Measurements from ENCODE around the gene TIMP4.

The TIMP4 gene

DNA sequence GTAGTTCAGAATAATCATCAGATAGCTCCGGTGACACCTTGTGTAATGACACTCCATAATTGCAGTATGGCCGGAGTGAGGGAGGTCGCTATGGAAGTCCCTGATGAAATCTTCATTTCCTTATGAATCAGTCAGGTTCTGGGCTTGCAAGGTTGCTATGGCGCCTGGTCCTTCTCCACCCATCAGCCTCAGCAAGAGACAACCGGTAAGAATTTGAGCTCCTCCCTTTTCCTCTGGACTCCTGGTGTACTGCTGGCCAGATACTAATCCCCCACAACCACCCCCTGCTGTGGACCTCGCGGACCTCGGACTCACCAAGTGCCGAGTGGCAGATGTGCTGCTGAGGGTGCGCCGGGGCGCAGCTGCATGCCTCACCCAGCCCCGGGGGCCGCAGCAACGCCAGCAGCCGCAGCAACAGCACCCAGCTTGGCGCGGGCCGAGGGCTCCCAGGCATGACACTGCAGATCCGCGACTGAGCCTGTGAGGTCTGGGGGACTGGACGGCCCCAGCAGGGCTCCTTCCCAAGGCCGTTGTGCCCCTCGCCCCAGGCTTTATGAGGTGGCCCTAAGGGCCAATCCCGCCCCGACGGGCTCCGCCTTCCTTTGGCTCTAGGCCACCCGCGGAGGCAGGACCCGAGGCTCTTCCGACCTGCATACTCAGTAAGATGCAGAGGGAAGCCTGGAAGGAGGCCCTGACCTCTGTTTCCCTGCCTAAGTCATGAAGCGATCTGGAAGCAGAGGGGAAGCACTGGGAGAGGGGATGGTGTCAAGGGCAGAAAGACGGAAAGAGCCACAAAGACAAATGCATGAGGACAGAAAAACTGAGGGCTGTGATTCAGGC, at the start of gene TIMP4:
Gene TIMP4, minus strand, starts transcription at position 526 of the 840 bp plus-strand sequence. Its CDS starts 72 bp downstream, at position 454.
- H3K36me3 ChIP-seq (ENCODE audit: control insufficient read depth in 2 of 2, insufficient read depth in 2 of 2, low read length in 2 of 2) = no peaks in the 10 kb centered on the region
- H3K27ac ChIP-seq (ENCODE audit: low read length) = no peak within 1 kb of the TSS
- H3K27me3 ChIP-seq (ENCODE audit: control insufficient read depth in 1 of 2, insufficient read depth in 2 of 2, low read length in 2 of 2) = peaks cover 6 to 10% of the 10 kb centered on the region in 2 donors
- H3K9ac ChIP-seq (ENCODE audit: low read length in 2 of 2) = peak within 1 kb of the TSS; percentile 21 to 34
- H3K4me3 ChIP-seq (ENCODE audit: low read length in 2 of 2) = peak within 1 kb of the TSS; percentile 59 to 72
- H3K4me1 ChIP-seq (ENCODE audit: control insufficient read depth, insufficient read depth, low read length) = peaks cover 7% of the 10 kb centered on the region
- H3K9me3 ChIP-seq (ENCODE audit: control insufficient read depth in 2 of 2, low read length in 2 of 2) = no peaks in the 10 kb centered on the region

- Histone ChIP-seq H3K9ac (ENCODE audit: low read length in 2 of 2) (no peak overlapping the region), H3K27ac (ENCODE audit: low read length) (no peak overlapping the region), H3K9me3 (ENCODE audit: control insufficient read depth in 2 of 2, low read length in 2 of 2) (peaks cover 0 to 2% of the 10 kb centered on the region in 2 donors), H3K27me3 (ENCODE audit: control insufficient read depth in 1 of 2, insufficient read depth in 2 of 2, low read length in 2 of 2) (no peaks in the 10 kb centered on the region), H3K36me3 (ENCODE audit: control insufficient read depth in 2 of 2, insufficient read depth in 2 of 2, low read length in 2 of 2) (no peaks in the 10 kb centered on the region), H3K4me1 (ENCODE audit: control insufficient read depth, insufficient read depth, low read length) (no peaks in the 10 kb centered on the region), H3K4me3 (ENCODE audit: low read length in 2 of 2) (no peak overlapping the region)
Observed at GRCh38 chr3:12205171-12205570, 46.5 kb upstream of the TIMP4 start.

GRCh38 chr3:12201813-12202212, 43.1 kb upstream of the TIMP4 start:
- H3K27me3 ChIP-seq (ENCODE audit: control insufficient read depth in 1 of 2, insufficient read depth in 2 of 2, low read length in 2 of 2) = no peaks in the 10 kb centered on the region
- no peaks in the 10 kb centered on the region for H3K36me3 ChIP-seq (ENCODE audit: control insufficient read depth in 2 of 2, insufficient read depth in 2 of 2, low read length in 2 of 2)
- H3K27ac ChIP-seq (ENCODE audit: low read length) = no peak overlapping the region
- no peaks in the 10 kb centered on the region for H3K4me1 ChIP-seq (ENCODE audit: control insufficient read depth, insufficient read depth, low read length)
- no peaks in the 10 kb centered on the region for H3K9me3 ChIP-seq (ENCODE audit: control insufficient read depth in 2 of 2, low read length in 2 of 2)
- H3K4me3 ChIP-seq (ENCODE audit: low read length in 2 of 2) = no peak overlapping the region
- no peak overlapping the region for H3K9ac ChIP-seq (ENCODE audit: low read length in 2 of 2)

DNA sequence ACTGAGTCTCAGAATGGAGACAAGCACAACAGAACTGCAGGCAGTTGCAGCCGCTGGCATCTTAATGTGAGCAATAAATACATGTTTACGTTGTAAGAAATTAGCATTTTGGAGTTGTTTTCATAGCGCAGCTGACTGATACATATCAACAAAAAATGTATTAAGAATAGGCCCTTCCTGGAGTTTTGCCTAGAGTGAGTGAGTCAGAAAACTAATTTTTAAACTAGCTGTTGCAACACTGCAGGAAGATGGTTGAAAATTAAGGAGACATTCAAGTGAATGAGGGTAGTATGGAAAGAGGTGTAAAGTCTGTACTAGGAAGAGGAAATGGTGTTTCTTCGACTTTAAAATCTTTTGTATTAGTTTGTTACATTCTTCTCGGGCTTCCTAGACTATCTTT, 39.6 kb upstream of the TIMP4 start:
- Histone ChIP-seq H3K9me3 (ENCODE audit: control insufficient read depth in 2 of 2, low read length in 2 of 2) (no peaks in the 10 kb centered on the region), H3K9ac (ENCODE audit: low read length in 2 of 2) (no peak overlapping the region), H3K4me3 (ENCODE audit: low read length in 2 of 2) (no peak overlapping the region), H3K36me3 (ENCODE audit: control insufficient read depth in 2 of 2, insufficient read depth in 2 of 2, low read length in 2 of 2) (no peaks in the 10 kb centered on the region), H3K27me3 (ENCODE audit: control insufficient read depth in 1 of 2, insufficient read depth in 2 of 2, low read length in 2 of 2) (no peaks in the 10 kb centered on the region), H3K27ac (ENCODE audit: low read length) (no peak overlapping the region), H3K4me1 (ENCODE audit: control insufficient read depth, insufficient read depth, low read length) (peaks cover 8% of the 10 kb centered on the region)

DNA sequence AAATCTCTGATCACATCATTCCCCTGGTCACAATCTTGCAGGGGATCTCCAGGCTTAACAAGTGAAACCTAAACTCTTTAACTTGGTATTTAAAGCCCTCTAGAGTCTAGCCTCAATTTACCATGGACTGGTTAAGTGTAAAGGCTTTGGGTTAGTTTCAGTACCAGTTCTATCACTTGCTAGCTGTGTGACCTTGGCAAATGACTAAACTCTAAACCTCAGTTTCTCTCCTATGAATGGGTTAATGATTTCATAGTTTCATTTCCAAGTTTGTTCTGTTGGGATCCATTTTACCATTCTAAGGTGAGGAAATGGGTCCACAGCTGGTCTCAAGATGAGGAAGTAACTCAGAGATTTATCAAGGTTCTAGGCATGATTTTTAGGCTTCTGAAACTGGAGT, 38.8 kb upstream of the TIMP4 start:
- H3K9ac ChIP-seq (ENCODE audit: low read length in 2 of 2) = no peak overlapping the region
- H3K4me3 ChIP-seq (ENCODE audit: low read length in 2 of 2) = no peak overlapping the region
- no peaks in the 10 kb centered on the region for H3K36me3 ChIP-seq (ENCODE audit: control insufficient read depth in 2 of 2, insufficient read depth in 2 of 2, low read length in 2 of 2)
- no peaks in the 10 kb centered on the region for H3K27me3 ChIP-seq (ENCODE audit: control insufficient read depth in 1 of 2, insufficient read depth in 2 of 2, low read length in 2 of 2)
- H3K9me3 ChIP-seq (ENCODE audit: control insufficient read depth in 2 of 2, low read length in 2 of 2) = no peaks in the 10 kb centered on the region
- peaks cover 11% of the 10 kb centered on the region for H3K4me1 ChIP-seq (ENCODE audit: control insufficient read depth, insufficient read depth, low read length)
- no peak overlapping the region for H3K27ac ChIP-seq (ENCODE audit: low read length)

- H3K9me3 ChIP-seq (ENCODE audit: control insufficient read depth in 2 of 2, low read length in 2 of 2) = no peaks in the 10 kb centered on the region
- H3K27me3 ChIP-seq (ENCODE audit: control insufficient read depth in 1 of 2, insufficient read depth in 2 of 2, low read length in 2 of 2) = no peaks in the 10 kb centered on the region
- peaks cover 11% of the 10 kb centered on the region for H3K4me1 ChIP-seq (ENCODE audit: control insufficient read depth, insufficient read depth, low read length)
- H3K4me3 ChIP-seq (ENCODE audit: low read length in 2 of 2) = no peak overlapping the region
- no peak overlapping the region for H3K27ac ChIP-seq (ENCODE audit: low read length)
- H3K36me3 ChIP-seq (ENCODE audit: control insufficient read depth in 2 of 2, insufficient read depth in 2 of 2, low read length in 2 of 2) = no peaks in the 10 kb centered on the region
- no peak overlapping the region for H3K9ac ChIP-seq (ENCODE audit: low read length in 2 of 2)
Observed at GRCh38 chr3:12196684-12197083, 38.0 kb upstream of the TIMP4 start.

GRCh38 chr3:12195231-12195630, 36.5 kb upstream of the TIMP4 start:
- Histone ChIP-seq H3K36me3 (ENCODE audit: control insufficient read depth in 2 of 2, insufficient read depth in 2 of 2, low read length in 2 of 2) (no peaks in the 10 kb centered on the region), H3K27ac (ENCODE audit: low read length) (no peak overlapping the region), H3K9ac (ENCODE audit: low read length in 2 of 2) (no peak overlapping the region), H3K27me3 (ENCODE audit: control insufficient read depth in 1 of 2, insufficient read depth in 2 of 2, low read length in 2 of 2) (no peaks in the 10 kb centered on the region), H3K9me3 (ENCODE audit: control insufficient read depth in 2 of 2, low read length in 2 of 2) (no peaks in the 10 kb centered on the region), H3K4me1 (ENCODE audit: control insufficient read depth, insufficient read depth, low read length) (peaks cover 11% of the 10 kb centered on the region), H3K4me3 (ENCODE audit: low read length in 2 of 2) (no peak overlapping the region)

DNA sequence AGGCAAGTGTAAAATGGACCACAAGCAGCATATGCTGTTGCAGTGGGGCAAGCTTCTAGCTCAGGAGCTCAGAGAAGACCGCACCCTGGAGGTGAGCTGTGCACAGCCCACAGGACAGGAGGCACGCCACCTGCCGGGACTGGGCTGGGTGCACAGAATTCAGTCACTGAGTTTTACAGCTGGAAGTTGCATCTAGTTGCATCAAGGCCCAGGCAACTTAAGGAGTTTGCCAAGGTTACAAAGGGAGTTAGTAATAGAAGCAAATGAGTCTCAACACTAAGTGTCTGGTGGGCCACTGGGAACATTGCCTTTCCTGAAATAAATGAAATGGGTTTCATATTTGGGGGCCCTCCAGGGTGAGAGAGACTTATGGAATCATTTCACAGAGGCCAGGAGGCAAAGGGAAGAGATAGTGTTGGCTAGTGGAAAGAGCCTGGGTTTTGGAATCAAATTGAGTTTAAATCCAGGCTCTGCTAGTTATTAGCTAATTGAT, 36.0 kb upstream of the TIMP4 start:
- Histone ChIP-seq H3K4me3 (ENCODE audit: low read length in 2 of 2) (no peak overlapping the region), H3K36me3 (ENCODE audit: control insufficient read depth in 2 of 2, insufficient read depth in 2 of 2, low read length in 2 of 2) (no peaks in the 10 kb centered on the region), H3K9me3 (ENCODE audit: control insufficient read depth in 2 of 2, low read length in 2 of 2) (no peaks in the 10 kb centered on the region), H3K27ac (ENCODE audit: low read length) (no peak overlapping the region), H3K27me3 (ENCODE audit: control insufficient read depth in 1 of 2, insufficient read depth in 2 of 2, low read length in 2 of 2) (no peaks in the 10 kb centered on the region), H3K9ac (ENCODE audit: low read length in 2 of 2) (no peak overlapping the region), H3K4me1 (ENCODE audit: control insufficient read depth, insufficient read depth, low read length) (peaks cover 11% of the 10 kb centered on the region)

- H3K36me3 ChIP-seq (ENCODE audit: control insufficient read depth in 2 of 2, insufficient read depth in 2 of 2, low read length in 2 of 2) = no peaks in the 10 kb centered on the region
- H3K27ac ChIP-seq (ENCODE audit: low read length) = no peak overlapping the region
- H3K4me3 ChIP-seq (ENCODE audit: low read length in 2 of 2) = no peak overlapping the region
- peaks cover 11% of the 10 kb centered on the region for H3K4me1 ChIP-seq (ENCODE audit: control insufficient read depth, insufficient read depth, low read length)
- H3K27me3 ChIP-seq (ENCODE audit: control insufficient read depth in 1 of 2, insufficient read depth in 2 of 2, low read length in 2 of 2) = no peaks in the 10 kb centered on the region
- H3K9me3 ChIP-seq (ENCODE audit: control insufficient read depth in 2 of 2, low read length in 2 of 2) = no peaks in the 10 kb centered on the region
- H3K9ac ChIP-seq (ENCODE audit: low read length in 2 of 2) = peak overlapping the region in 1 of 2 donors; percentile 4
Observed at GRCh38 chr3:12194209-12194608, 35.5 kb upstream of the TIMP4 start.

GRCh38 chr3:12193485-12194165, 34.9 kb upstream of the TIMP4 start:
- Histone ChIP-seq H3K4me1 (ENCODE audit: control insufficient read depth, insufficient read depth, low read length) (peaks cover 13% of the 10 kb centered on the region), H3K27me3 (ENCODE audit: control insufficient read depth in 1 of 2, insufficient read depth in 2 of 2, low read length in 2 of 2) (no peaks in the 10 kb centered on the region), H3K36me3 (ENCODE audit: control insufficient read depth in 2 of 2, insufficient read depth in 2 of 2, low read length in 2 of 2) (no peaks in the 10 kb centered on the region), H3K4me3 (ENCODE audit: low read length in 2 of 2) (no peak overlapping the region), H3K27ac (ENCODE audit: low read length) (no peak overlapping the region), H3K9ac (ENCODE audit: low read length in 2 of 2) (peak overlapping the region in 1 of 2 donors; percentile 4), H3K9me3 (ENCODE audit: control insufficient read depth in 2 of 2, low read length in 2 of 2) (no peaks in the 10 kb centered on the region)
